Natural killer cell (primary cell): ENCODE measurements around the gene DDX42. TPM values are rescaled to one million over a fixed set of nuclear protein-coding genes. Genes with fewer than 3 reads are reported as not detected.

Source experiments
- total RNA-seq, 4 donors: library from RNA; stranded (reverse); fragments of 120-200 nt in 1 of 4; gene quantifications; one replicate each; pipeline versions ENCODE4 v1.2.3 to v1.2.4, GENCODE V29; 2013 to 2022

Gene DDX42
- total RNA-seq, 3 donors from 2014 or later (not counting 1 experiment from before 2014, with no cell fraction given), result 80.1 to 127 (median 110) TPM

Other genes starting within 250 kb of the DDX42 start
- 10 to 100 TPM; 55.5 to 83.5 (median 72.2) TPM for gene DCAF7, start 223.7 kb upstream of the DDX42 start, total RNA-seq
- 10 to 100 TPM in 1 of 3 donors, 1 to 10 TPM in 2; 7.1 to 10.9 (median 9.2) TPM for gene TACO1, start 173.3 kb upstream of the DDX42 start, total RNA-seq
- 10 to 100 TPM; 82.0 to 89.2 (median 88.5) TPM for gene MAP3K3, start 151.8 kb upstream of the DDX42 start, total RNA-seq
- 100 to 1,000 TPM; 513 to 546 (median 524) TPM for gene LIMD2, start 74.0 kb upstream of the DDX42 start, total RNA-seq
- 10 to 100 TPM; 72.6 to 83.1 (median 78.2) TPM for gene STRADA, start 32.4 kb upstream of the DDX42 start, total RNA-seq
- gene CCDC47, start 573 bp upstream of the DDX42 start, total RNA-seq, result 10 to 100 TPM; 37.9 to 45.2 (median 41.7) TPM
- gene PSMC5, start 53.3 kb downstream of the DDX42 start, total RNA-seq, result 100 to 1,000 TPM in 2 of 3 donors, 10 to 100 TPM in 1; 91.3 to 114 (median 100) TPM
- 10 to 100 TPM; 35.2 to 53.5 (median 51.6) TPM for gene FTSJ3, start 53.5 kb downstream of the DDX42 start, total RNA-seq
- gene SMARCD2, start 68.5 kb downstream of the DDX42 start, total RNA-seq, result 100 to 1,000 TPM; 131 to 162 (median 139) TPM
- not detected for gene CSH2, start 99.5 kb downstream of the DDX42 start, total RNA-seq
- not detected for gene GH2, start 107.8 kb downstream of the DDX42 start, total RNA-seq
- gene CSH1, start 122.4 kb downstream of the DDX42 start, total RNA-seq, result not detected
- not detected for gene CSHL1, start 137.1 kb downstream of the DDX42 start, total RNA-seq
- not detected for gene GH1, start 144.7 kb downstream of the DDX42 start, total RNA-seq
- 10 to 100 TPM; 26.9 to 28.9 (median 27.2) TPM for gene CD79B, start 158.2 kb downstream of the DDX42 start, total RNA-seq
- gene SCN4A, start 198.7 kb downstream of the DDX42 start, total RNA-seq, result under 1 TPM; 0.10 to 0.14 (median 0.14) TPM
- gene PRR29, start 224.2 kb downstream of the DDX42 start, total RNA-seq, result 1 to 10 TPM in 2 of 3 donors, under 1 TPM in 1; 0.92 to 1.6 (median 1.6) TPM
- 10 to 100 TPM; 73.2 to 91.0 (median 78.0) TPM for gene ICAM2, start 246.5 kb downstream of the DDX42 start, total RNA-seq